Type B pancreatic cell (in vitro differentiated cells): ENCODE results near the gene ABCA7. TPM values are rescaled to one million over a fixed set of nuclear protein-coding genes. Genes with fewer than 3 reads are reported as not detected.

Experiments
- DNase-seq: peaks from one replicate; pipeline ENCODE4 v3.0.0; 2021; ENCODE audit warnings: mixed read lengths; ENCODE audit not compliant: unreplicated experiment; ENCODE audit errors: extremely low spot score
- H3K27ac Mint-ChIP-seq: 2 replicates; pipeline ENCODE4 v1.8.0; 2021; ENCODE audit warnings: mild to moderate bottlenecking, mixed read lengths
- H3K27me3 Mint-ChIP-seq: 2 replicates; pipeline ENCODE4 v1.8.0; 2021; ENCODE audit warnings: mixed read lengths
- H3K36me3 Mint-ChIP-seq: 2 replicates; pipeline ENCODE4 v1.8.0; 2021; ENCODE audit warnings: mixed read lengths
- H3K4me1 Mint-ChIP-seq: one replicate; pipeline ENCODE4 v1.8.0; 2021; ENCODE audit warnings: mixed read lengths; ENCODE audit not compliant: unreplicated experiment
- H3K4me3 Mint-ChIP-seq: 2 replicates; pipeline ENCODE4 v1.8.0; 2021; ENCODE audit warnings: mild to moderate bottlenecking, mixed read lengths
- H3K9me3 Mint-ChIP-seq: 2 replicates; pipeline ENCODE4 v1.8.0; 2021; ENCODE audit warnings: mixed read lengths
- CTCF ChIP-seq: fragments of 200-600 bp; sonication (generic); conservative IDR thresholded peaks from 2 replicates; pipeline ENCODE4 v1.5.0; 2021; ENCODE audit warnings: antibody characterized with exemption, mild to moderate bottlenecking
- total RNA-seq: library from RNA; stranded (reverse); gene quantifications from 2 replicates; pipeline ENCODE4 v1.2.1, GENCODE V29; 2021; ENCODE audit warnings: low replicate concordance

Gene ABCA7
- total RNA-seq, 1 donor from 2014 or later = 26.1 TPM

DNA sequence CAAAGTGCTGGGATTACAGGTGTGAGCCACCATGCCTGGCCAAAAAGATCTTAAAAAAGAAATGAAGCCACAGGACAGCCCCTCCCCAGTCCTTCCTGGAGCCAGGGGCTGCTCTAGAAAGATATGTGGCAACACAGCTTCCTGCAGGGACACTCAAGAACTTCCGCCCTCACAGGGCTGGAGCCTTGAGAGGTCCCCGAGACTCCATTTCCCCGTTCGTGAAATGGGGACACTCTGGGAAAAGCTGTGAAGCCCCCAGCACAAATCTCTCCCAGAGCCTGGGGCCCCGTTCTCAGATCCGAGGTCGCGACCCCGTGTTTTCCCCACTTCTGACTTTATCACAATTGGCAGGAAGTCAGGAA lies 61.4 kb downstream of the ABCA7 start:
- peak overlapping the region; percentile 81 for H3K27ac Mint-ChIP-seq
- peaks cover 14% of the 10 kb centered on the region for H3K4me1 Mint-ChIP-seq
- H3K36me3 Mint-ChIP-seq = no peaks in the 10 kb centered on the region
- no peak for DNase-seq
- H3K27me3 Mint-ChIP-seq = no peaks in the 10 kb centered on the region
- H3K9me3 Mint-ChIP-seq = no peaks in the 10 kb centered on the region
- H3K4me3 Mint-ChIP-seq = peak overlapping the region; percentile 52
- no peak for TF ChIP-seq CTCF

GRCh38 chr19:1102407-1103131 lies 62.7 kb downstream of the ABCA7 start:
- Mint-ChIP-seq H3K36me3 (no peaks in the 10 kb centered on the region), H3K4me1 (peaks cover 14% of the 10 kb centered on the region), H3K27me3 (no peaks in the 10 kb centered on the region), H3K4me3 (peak overlapping the region; percentile 20), H3K27ac (peak overlapping the region; percentile 64), H3K9me3 (no peaks in the 10 kb centered on the region)
- no peak for TF ChIP-seq CTCF
- no peak for DNase-seq

GRCh38 chr19:1103132-1103707 lies 63.3 kb downstream of the ABCA7 start:
- no peak for TF ChIP-seq CTCF
- Mint-ChIP-seq H3K4me1 (peaks cover 14% of the 10 kb centered on the region), H3K9me3 (no peaks in the 10 kb centered on the region), H3K36me3 (no peaks in the 10 kb centered on the region), H3K27ac (peak overlapping the region; percentile 64), H3K4me3 (peak overlapping the region; percentile 61), H3K27me3 (no peaks in the 10 kb centered on the region)
- DNase-seq = no peak

DNA sequence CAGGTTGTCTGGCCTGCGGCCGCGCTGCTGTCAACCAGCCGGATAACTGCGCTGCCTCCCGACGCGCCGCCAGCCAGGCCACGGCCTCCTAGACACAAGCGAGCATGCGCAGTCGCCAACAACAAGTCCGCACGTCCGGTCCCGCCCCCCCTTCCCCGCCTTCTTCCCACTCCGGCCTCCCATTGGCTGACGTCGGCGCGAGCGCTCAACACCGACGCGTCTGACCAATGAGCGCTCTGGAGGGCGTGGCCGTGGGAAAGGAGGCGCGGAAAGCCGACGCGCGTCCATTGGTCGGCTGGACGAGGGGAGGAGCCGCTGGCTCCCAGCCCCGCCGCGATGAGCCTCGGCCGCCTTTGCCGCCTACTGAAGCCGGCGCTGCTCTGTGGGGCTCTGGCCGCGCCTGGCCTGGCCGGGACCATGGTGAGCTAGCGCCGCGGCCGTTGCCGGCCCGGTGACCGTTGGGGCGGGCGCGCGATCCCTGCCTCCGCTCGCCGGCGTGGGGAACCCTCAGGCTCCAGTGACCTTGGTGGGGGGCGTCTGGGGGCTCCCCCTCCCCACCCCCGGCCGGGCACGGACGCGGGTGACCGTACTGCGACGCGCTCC lies 63.9 kb downstream of the ABCA7 start, which contains the start of gene GPX4:
Gene GPX4 (plus strand): TSS at position 287 of the 603 bp plus-strand sequence. CDS start 50 bp downstream, at position 337.
- H3K27ac Mint-ChIP-seq = peak within 1 kb of the TSS; percentile 64
- H3K4me3 Mint-ChIP-seq = peak within 1 kb of the TSS; percentile 83
- no peaks in the 10 kb centered on the region for H3K27me3 Mint-ChIP-seq
- H3K4me1 Mint-ChIP-seq = peaks cover 11% of the 10 kb centered on the region
- TF ChIP-seq CTCF = no peak
- peak; percentile 98 for DNase-seq
- H3K9me3 Mint-ChIP-seq = no peaks in the 10 kb centered on the region
- no peaks in the 10 kb centered on the region for H3K36me3 Mint-ChIP-seq

- H3K4me1 Mint-ChIP-seq = peaks cover 9% of the 10 kb centered on the region
- no peaks in the 10 kb centered on the region for H3K36me3 Mint-ChIP-seq
- no peaks in the 10 kb centered on the region for H3K27me3 Mint-ChIP-seq
- H3K9me3 Mint-ChIP-seq = no peaks in the 10 kb centered on the region
- peak overlapping the region; percentile 83 for H3K4me3 Mint-ChIP-seq
- H3K27ac Mint-ChIP-seq = peak overlapping the region; percentile 41
- no peak for TF ChIP-seq CTCF
- peak; percentile 86 for DNase-seq
These were observed 64.6 kb downstream of the ABCA7 start for GRCh38 chr19:1104311-1105007.
